HG02840 (cell line): Measurements from ENCODE around the gene DUSP2.
"Not testable (repeated sequence)": the region's sequence is repeated elsewhere in the genome, so short reads cannot be mapped to it uniquely, and the experiment has no call there.

Experiments
- ATAC-seq: cut with Tn5 transposase; IDR thresholded peaks from one replicate; pipeline ENCODE4 v1.9.1; 2021; ENCODE audit warnings: mild to moderate bottlenecking, moderate library complexity, moderate number of reproducible peaks; ENCODE audit not compliant: unreplicated experiment, low FRiP score

The DUSP2 gene

GRCh38 chr2:96148410-96149217 is 3.4 kb upstream of the DUSP2 start:
- no peak for ATAC-seq

- no peak for ATAC-seq
Measured at GRCh38 chr2:96147593-96148201, 2.5 kb upstream of the DUSP2 start.

GRCh38 chr2:96146881-96147592 is 1.8 kb upstream of the DUSP2 start:
- ATAC-seq, result no peak

GRCh38 chr2:96146153-96146880 is 1.1 kb upstream of the DUSP2 start:
- ATAC-seq, result peak; percentile 34

GRCh38 chr2:96145848-96146152 is 560 bp upstream of the DUSP2 start:
- ATAC-seq, result no peak

GRCh38 chr2:96144481-96145035 is 682 bp downstream of the DUSP2 start:
- no peak for ATAC-seq

GRCh38 chr2:96143848-96144480 is 1.3 kb downstream of the DUSP2 start:
- ATAC-seq, result no peak

- ATAC-seq, result no peak
Measured at GRCh38 chr2:96143231-96143847, 1.9 kb downstream of the DUSP2 start.

- ATAC-seq, result no peak
Measured at GRCh38 chr2:96142217-96143113, 2.8 kb downstream of the DUSP2 start.

GRCh38 chr2:96141624-96141967 is 3.6 kb downstream of the DUSP2 start:
- not testable (repeated sequence) for ATAC-seq

- ATAC-seq, result no peak
Measured at GRCh38 chr2:96140941-96141623, 4.2 kb downstream of the DUSP2 start.

- ATAC-seq, result no peak
Measured at GRCh38 chr2:96139181-96139758, 6.0 kb downstream of the DUSP2 start.

GRCh38 chr2:96138179-96139145 is 6.8 kb downstream of the DUSP2 start, which contains the start of gene ASTL:
Gene ASTL, minus strand, starts transcription at chr2:96138502. Its CDS starts 66 bp downstream, at chr2:96138436.
- no peak for ATAC-seq

- ATAC-seq, result no peak
Measured at GRCh38 chr2:96137321-96138178, 7.7 kb downstream of the DUSP2 start.

GRCh38 chr2:96136129-96136720 is 9.0 kb downstream of the DUSP2 start:
- no peak for ATAC-seq
